ENCODE measurements around the gene GABPB1. TPM values are rescaled to one million over a fixed set of nuclear protein-coding genes. Genes with fewer than 3 reads are reported as not detected.

Gene GABPB1
- polyA plus RNA-seq, 3 donors, result 12.9 to 15.1 (median 14.9) TPM

DNA sequence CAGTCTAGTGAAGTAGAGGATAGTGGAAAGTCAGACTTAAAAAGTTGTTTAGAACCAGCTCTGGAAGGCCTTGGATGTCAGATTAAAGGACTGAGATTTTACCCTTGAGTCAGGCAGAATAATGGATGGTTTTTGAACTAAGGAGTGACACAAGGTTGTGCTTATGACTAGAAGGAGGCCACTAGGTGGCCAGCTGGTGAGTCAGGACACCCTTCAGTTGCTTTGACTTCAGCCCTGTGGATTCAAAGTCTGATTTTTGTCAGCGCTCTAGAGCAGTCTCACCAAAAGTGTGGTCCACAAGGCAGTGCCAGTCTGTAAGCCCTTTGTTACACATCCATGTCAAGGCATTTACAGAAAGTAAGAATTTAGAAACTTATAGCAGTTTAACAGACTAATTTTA lies 3.8 kb upstream of the GABPB1 start:
- intact Hi-C loops (cut with micrococcal nuclease), result loop anchor here (10.0 kb wide), 4 partner anchors 244 to 556 kb away; partner anchors contain the start of gene ATP8B4 (in 1 of the 2)
- H3K36me3 Mint-ChIP-seq, result peaks cover 44 to 51% of the 10 kb centered on the region in 2 donors
- Histone ChIP-seq H3K9ac (ENCODE audit: insufficient read depth, low read length, poor library complexity, severe bottlenecking) (no peak overlapping the region), H3K27me3 (ENCODE audit: control insufficient read depth in 2 of 2, insufficient read depth in 2 of 2, low read length in 2 of 2) (no peaks in the 10 kb centered on the region), H2AFZ (ENCODE audit: insufficient read depth, low read depth, low read length, poor library complexity, severe bottlenecking) (no peak overlapping the region), H3K4me3 (replicated peaks in 1 of 3; ENCODE audit: low read depth in 2 of 3, low read length in 3 of 3) (no peak overlapping the region), H3K4me1 (ENCODE audit: control insufficient read depth in 1 of 2, insufficient read depth in 2 of 2, low read length in 2 of 2) (peaks cover 19 to 26% of the 10 kb centered on the region in 2 donors), H4K20me1 (ENCODE audit: insufficient read depth, low read length) (no peaks in the 10 kb centered on the region), H3K79me2 (ENCODE audit: insufficient read depth, low read length) (peaks cover 60% of the 10 kb centered on the region), H3K9me3 (replicated peaks in 1 of 2; ENCODE audit: control insufficient read depth in 1 of 2, insufficient read depth in 1 of 2, low read length in 2 of 2) (no peaks in the 10 kb centered on the region), H3K4me2 (replicated peaks; ENCODE audit: extremely low read depth, low read length, poor library complexity, severe bottlenecking) (no peak overlapping the region), H3K27ac (ENCODE audit: low read depth in 1 of 2, low read length in 2 of 2) (peak overlapping the region in 1 of 2 donors; percentile 37), H3K36me3 (replicated peaks in 1 of 2; ENCODE audit: control insufficient read depth in 1 of 2, insufficient read depth in 2 of 2, low read length in 2 of 2) (peaks cover 2 to 19% of the 10 kb centered on the region in 2 donors)
- no peak overlapping the region for H3K4me3 Mint-ChIP-seq
- DNase-seq, result peak; percentile 46 to 61 (median 60)
- H3K4me1 Mint-ChIP-seq, result peaks cover 30% of the 10 kb centered on the region
- H3K27me3 Mint-ChIP-seq (ENCODE audit: low read depth in 3 of 3), result no peaks in the 10 kb centered on the region
- WGBS (ENCODE audit: insufficient coverage), result 100% methylated on average over 1 of the region's 1 CpG
- peaks cover 0 to 4% (median 0%) of the 10 kb centered on the region in 7 donors for H3K9me3 Mint-ChIP-seq
- TF ChIP-seq, protein P1, sequence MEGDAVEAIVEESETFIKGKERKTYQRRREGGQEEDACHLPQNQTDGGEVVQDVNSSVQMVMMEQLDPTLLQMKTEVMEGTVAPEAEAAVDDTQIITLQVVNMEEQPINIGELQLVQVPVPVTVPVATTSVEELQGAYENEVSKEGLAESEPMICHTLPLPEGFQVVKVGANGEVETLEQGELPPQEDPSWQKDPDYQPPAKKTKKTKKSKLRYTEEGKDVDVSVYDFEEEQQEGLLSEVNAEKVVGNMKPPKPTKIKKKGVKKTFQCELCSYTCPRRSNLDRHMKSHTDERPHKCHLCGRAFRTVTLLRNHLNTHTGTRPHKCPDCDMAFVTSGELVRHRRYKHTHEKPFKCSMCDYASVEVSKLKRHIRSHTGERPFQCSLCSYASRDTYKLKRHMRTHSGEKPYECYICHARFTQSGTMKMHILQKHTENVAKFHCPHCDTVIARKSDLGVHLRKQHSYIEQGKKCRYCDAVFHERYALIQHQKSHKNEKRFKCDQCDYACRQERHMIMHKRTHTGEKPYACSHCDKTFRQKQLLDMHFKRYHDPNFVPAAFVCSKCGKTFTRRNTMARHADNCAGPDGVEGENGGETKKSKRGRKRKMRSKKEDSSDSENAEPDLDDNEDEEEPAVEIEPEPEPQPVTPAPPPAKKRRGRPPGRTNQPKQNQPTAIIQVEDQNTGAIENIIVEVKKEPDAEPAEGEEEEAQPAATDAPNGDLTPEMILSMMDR (IDR thresholded peaks at IDR 0.05), result peak; percentile 61
- H3K27ac Mint-ChIP-seq, result peak overlapping the region in 5 of 7 donors; percentile 20 to 54 (median 46)

DNA sequence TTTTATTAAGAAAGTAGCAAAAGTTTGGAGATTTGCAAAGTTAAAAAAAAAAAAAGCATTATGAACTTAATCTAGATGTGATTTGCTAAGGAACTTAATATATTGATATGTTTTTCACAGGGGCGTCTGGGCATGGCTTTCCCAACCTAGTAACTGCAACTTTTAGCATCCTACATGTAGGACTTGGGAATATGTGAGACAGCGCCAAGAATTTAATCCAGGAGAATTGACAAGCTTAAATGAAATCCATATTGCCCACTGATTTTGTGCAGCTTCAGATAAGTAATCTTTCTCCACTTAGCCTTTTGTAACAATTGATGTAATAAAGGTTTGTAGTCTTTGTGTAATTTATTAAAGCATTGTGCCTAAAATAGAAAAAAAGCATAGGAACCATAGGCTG lies 982 bp upstream of the GABPB1 start:
- Mint-ChIP-seq H3K4me3 (peak overlapping the region; percentile 93 to 96), H3K4me1 (peaks cover 39% of the 10 kb centered on the region), H3K36me3 (peaks cover 28 to 31% of the 10 kb centered on the region in 2 donors), H3K27ac (peak overlapping the region in 6 of 7 donors; percentile 99 to 100 (median 99)), H3K9me3 (peaks cover 0 to 4% (median 0%) of the 10 kb centered on the region in 7 donors), H3K27me3 (ENCODE audit: low read depth in 3 of 3) (no peaks in the 10 kb centered on the region)
- H4K20me1 ChIP-seq (ENCODE audit: insufficient read depth, low read length), result peaks cover 19% of the 10 kb centered on the region
- WGBS (ENCODE audit: insufficient coverage), result no CpG with 5 or more reads among the region's 2 CpGs
- peaks cover 36 to 46% of the 10 kb centered on the region in 2 donors for H3K4me1 ChIP-seq (ENCODE audit: control insufficient read depth in 1 of 2, insufficient read depth in 2 of 2, low read length in 2 of 2)
- H3K27me3 ChIP-seq (ENCODE audit: control insufficient read depth in 2 of 2, insufficient read depth in 2 of 2, low read length in 2 of 2), result no peaks in the 10 kb centered on the region
- H3K9me3 ChIP-seq (replicated peaks in 1 of 2; ENCODE audit: control insufficient read depth in 1 of 2, insufficient read depth in 1 of 2, low read length in 2 of 2), result no peaks in the 10 kb centered on the region
- TF ChIP-seq, protein P1 (IDR thresholded peaks at IDR 0.05), result no peak
- intact Hi-C loops (cut with micrococcal nuclease), result loop anchor here (10.0 kb wide), 4 partner anchors 241 to 559 kb away; partner anchors contain the start of gene ATP8B4 (in 1 of the 2)
- H3K9ac ChIP-seq (ENCODE audit: insufficient read depth, low read length, poor library complexity, severe bottlenecking), result peak overlapping the region; percentile 100
- H3K79me2 ChIP-seq (ENCODE audit: insufficient read depth, low read length), result peaks cover 89% of the 10 kb centered on the region
- H3K4me2 ChIP-seq (replicated peaks; ENCODE audit: extremely low read depth, low read length, poor library complexity, severe bottlenecking), result peak overlapping the region; percentile 95
- peak overlapping the region; percentile 91 for H2AFZ ChIP-seq (ENCODE audit: insufficient read depth, low read depth, low read length, poor library complexity, severe bottlenecking)
- DNase-seq, result no peak
- H3K4me3 ChIP-seq (replicated peaks in 1 of 3; ENCODE audit: low read depth in 2 of 3, low read length in 3 of 3), result peak overlapping the region; percentile 75 to 90 (median 84)
- peak overlapping the region in 1 of 2 donors; percentile 96 for H3K27ac ChIP-seq (ENCODE audit: low read depth in 1 of 2, low read length in 2 of 2)
- H3K36me3 ChIP-seq (replicated peaks in 1 of 2; ENCODE audit: control insufficient read depth in 1 of 2, insufficient read depth in 2 of 2, low read length in 2 of 2), result peaks cover 0 to 10% of the 10 kb centered on the region in 2 donors
